Measurements from ENCODE around the gene LRP1B.

Gene LRP1B

DNA sequence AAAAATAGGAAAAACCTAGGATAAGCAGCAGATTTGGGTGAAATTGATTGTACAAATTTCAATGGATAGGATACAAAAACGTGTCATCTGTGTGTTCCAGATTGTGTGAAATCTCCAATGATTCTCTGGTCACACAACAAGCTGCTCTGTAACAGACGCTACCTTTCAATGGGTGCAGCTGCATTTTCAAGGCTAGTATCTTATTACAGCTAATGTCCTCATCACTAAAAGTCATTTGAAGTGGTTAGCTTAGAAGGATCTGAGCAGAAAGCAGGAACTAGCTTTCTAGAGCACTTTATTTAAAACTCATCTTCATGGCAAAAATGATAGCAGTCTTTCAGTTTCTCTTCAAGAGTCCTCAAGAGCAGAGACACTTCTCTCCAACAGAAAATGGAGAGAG lies 364.6 kb downstream of the LRP1B start:
- no peak for DNase-seq (ENCODE audit: low read depth)

DNA sequence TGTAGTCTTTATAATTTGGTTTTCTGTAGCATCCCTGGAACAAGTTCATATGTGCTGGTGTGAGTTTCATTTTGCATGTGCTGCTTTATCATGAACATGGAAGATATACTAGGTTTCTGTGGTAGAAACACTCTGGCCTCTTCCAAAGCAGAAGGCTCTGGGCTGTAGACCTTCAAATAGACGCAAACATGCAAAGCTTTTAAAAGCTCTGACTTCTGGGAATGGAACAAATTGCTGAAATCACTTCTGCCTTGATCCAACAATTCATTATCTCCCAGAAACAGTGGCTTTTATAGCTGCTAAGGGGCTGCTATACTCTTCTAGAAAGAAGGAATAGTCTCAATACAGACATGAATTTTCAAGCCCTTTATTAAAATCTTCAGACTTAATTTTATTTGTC lies 382.2 kb downstream of the LRP1B start:
- DNase-seq (ENCODE audit: low read depth), result no peak

DNA sequence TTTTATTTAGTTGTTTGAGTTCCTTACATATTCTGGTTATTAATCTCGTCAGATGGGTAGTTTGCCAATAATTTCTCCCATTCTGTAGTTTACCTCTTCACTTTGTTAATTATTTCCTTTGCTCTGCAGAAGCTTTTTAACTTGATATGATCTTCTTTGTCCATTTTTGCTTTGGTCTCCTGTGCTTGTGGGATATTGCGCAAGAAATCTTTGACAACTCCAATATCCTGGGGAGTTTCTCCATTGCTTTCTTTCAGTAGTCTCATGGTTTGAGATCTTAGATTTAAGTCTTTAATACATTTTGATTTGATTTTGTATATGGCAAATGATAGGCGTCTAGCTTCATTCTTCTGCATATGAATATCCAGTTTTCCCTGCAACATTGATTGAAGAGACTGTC lies 389.2 kb downstream of the LRP1B start:
- DNase-seq (ENCODE audit: low read depth), result no peak

DNA sequence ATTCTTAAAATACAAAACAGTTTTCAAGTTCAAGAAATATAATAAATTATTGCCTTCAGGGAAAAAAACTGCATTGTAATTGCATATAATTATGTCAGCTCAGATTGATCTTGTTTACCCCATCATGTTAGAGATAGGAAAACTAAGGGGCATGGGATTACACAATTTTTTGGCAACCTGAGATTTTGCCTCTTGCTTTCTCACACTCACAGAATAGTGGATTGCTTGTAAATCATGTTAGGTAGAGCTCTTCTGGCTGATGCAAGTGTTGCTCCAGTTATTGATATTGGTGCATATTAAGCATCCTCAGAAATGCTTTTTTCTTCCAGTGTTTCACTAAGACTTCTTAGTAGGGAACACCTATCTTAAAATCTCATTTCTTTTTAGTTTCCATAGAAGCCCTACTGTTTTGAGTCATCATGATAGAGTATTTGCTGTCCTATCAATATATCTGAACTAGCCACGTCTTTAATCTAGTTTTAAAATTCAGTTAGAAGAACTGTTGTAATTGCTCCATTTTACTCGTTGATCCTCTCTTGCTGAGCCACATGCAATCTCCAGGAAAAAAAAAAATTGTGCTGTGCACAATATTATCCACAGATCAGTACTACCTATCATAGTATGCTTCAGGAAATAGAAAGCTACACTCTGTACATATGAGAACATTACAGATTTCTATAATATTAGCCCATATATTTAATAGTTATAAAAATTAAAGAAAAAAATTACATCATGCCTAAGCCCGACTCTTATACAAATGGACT lies 393.1 kb downstream of the LRP1B start:
- no peak for DNase-seq (ENCODE audit: low read depth)

DNA sequence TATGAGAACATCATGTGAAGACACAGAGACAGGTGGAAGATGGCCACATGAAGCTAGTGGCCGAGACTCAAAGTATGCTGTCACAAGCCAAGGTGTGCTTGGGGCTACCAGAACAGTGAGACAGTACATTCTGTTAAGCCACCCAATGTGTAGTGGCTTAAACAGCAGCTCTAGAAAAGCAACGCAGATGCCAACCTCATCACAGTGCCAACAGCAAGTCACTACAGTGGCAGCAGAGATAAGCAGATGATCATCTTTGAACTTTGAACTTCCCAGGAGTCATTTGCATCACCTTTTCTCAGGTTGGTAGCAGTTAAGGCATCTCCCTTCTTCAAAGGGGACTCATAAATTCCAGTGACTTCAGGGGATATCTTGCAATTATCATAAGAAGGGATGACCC lies 394.4 kb downstream of the LRP1B start:
- DNase-seq (ENCODE audit: low read depth), result no peak

DNA sequence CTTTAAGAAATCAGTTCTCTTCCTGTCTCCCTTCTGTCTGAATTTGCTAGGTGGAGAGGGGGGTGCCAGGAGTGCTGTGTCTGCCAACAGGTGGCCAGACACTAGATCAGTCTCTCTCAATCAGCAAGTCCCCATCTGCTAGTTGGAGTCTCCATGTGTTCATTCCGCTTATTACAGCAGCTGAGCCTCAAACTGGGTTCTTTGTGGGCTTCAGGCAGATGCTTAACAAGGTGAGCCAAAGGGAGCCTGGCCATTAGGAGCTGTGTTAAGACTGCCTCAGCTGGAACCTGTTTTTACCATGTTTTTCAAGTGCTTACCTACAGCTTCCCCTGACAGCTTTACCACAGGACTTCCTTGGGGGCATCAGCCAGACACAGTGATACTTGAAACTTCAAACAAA lies 401.9 kb downstream of the LRP1B start:
- no peak for DNase-seq (ENCODE audit: low read depth)

DNA sequence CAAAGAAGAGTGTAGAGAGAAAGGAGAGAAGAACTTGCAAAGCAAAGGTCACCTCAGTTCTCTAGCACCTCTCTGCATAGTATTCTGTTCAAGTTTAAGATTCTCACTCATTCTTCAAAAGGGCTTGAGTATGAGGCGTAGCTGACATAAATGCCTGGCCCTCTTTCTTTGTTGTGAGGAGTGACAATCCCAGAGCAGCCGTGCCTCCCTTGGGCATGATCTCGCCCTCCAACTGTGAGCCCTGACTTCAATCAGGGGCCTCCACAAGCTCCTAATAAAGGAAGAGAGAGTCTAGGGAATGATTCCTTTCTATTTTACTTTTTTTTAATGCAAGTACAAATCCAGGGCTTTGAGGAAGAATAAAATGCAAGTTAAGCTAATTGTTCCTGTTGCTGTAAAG lies 402.7 kb downstream of the LRP1B start:
- DNase-seq (ENCODE audit: low read depth), result no peak

DNA sequence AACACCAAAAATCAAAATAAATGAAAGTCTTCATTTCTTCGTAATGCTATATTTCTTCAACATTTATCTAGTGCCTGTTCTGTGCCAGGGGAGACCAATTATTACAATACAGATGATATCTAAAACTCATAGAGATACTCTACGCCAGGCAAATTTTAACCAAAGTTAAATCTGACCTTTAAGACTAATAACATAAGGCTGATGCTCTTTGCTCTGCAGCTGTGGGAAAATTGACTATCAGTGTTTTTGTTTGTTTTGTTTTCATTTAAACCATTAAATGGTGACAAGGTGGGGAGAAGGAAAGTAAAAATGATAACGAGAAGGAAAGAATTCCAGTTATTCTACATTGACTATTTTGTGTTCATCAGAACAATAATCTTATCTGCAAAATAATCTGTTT lies 406.4 kb downstream of the LRP1B start:
- no peak for DNase-seq (ENCODE audit: low read depth)

DNA sequence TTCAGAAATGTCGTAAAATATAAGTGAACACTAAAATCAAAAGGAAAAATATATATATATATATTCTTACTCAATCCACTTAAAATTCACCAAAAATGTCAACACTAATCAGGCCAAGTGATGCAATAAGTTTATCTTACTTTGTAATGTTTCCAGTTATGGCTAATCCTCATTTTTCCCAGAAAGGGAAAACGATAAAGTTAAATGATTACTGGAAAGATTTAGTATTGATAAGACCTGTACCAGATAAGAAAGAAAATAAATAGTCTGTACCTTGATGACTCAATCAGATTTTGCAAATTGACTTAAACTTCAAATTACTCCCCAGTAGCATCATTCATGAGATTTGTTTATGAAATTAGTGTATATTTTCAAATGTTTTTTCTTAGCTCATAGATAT lies 407.0 kb downstream of the LRP1B start:
- DNase-seq (ENCODE audit: low read depth), result no peak

DNA sequence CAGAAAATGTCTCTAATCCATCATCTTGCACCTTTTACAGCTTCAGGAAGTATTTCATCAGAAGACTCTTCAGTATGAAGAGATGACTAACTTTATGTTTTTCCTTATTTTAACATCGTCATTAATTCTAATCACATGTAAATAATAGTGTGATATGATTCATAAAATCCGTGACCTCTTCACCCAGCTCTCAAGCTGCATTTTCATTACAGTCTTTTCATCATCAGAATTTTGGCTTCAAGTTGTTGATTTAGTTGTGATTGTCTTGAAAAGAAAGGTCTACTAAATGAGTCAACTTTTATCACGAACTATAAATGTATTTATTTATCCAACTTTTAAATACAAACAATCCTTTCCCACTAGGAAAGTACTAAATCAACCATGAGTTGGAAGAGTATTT lies 410.3 kb downstream of the LRP1B start:
- no peak for DNase-seq (ENCODE audit: low read depth)

DNA sequence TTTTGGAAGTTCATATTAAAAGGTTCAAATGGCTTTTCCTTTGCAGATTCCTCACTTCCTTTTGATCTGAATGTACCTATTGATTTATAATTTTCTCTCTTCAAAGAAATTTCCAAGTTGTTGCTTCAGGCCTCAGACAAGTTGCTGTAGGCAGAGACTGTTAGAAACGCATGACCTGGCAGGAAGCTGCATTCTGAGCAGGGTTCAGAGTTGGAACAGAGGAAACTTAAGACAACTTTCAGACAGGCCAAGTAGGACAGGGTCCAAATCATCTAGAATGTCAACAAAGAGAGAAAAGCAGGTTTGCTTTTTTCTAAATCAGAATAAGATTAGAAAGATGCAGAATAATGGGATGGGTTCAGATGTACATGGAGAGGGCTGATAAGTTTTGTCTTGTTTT lies 416.3 kb downstream of the LRP1B start:
- DNase-seq (ENCODE audit: low read depth), result no peak

DNA sequence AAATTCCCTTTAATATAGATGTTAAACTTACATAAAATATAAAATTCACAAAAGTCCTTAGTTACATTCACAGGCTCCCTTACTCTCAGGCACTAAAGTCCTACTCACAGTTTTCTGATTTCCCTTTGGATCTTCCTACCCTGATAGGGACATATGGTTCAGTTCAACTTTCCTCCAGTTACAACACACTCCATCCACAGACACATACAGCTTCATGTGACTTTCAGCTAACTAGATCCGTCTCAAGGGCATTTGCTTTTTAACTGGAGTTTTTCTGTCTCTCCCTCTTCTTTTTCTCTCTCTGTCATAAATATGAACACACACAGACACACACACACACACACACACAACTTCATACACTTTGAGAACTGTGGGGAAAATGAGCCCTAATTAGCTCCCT lies 419.2 kb downstream of the LRP1B start:
- DNase-seq (ENCODE audit: low read depth), result no peak

DNA sequence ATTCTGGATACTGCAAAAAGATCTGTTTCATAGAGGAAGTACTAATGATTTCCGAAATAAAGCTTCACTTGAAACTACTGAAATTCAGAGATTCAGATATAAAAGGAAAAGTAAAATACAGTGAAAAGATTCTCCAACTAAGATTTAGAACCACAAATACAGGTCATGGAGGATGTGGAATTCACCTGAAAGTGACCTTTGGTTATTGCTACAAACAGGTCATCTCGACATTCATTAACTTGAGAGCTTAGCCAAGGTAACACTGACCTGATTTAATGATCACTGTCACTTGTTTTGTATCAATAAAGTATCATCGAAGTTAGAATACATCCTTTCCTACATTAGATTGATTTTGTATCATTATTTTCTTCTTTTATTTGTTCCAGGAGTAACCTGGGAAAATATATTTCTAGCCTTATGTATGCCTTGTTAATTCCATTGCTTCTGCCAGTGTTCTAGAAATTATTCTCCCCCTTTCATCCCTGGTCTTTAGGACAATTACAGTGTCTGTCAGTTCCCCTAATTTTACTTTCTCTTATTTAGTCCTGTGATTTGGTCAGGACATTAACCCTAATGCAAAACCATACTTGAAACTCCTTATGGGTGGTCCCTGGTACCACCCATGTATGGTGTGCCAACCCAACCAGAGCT lies 420.1 kb downstream of the LRP1B start:
- no peak for DNase-seq (ENCODE audit: low read depth)

DNA sequence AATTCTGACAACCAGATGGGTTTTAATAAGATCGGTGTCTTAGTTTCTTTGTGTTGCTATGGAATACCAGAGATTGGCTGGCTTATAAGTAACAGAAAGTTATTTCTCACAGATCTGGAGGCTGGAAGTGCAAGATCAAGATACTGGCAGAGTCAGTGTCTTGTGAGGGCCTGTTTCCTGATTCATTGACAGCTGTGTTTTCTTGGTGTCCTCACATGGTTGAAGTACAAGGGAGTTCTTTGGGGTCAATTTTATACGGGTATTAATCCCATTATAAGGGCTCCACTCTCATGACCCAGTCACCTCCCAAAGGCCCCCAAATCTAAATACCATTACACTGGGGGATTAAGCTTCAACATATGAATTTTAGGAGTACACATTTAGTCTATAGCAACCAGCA lies 421.1 kb downstream of the LRP1B start:
- no peak for DNase-seq (ENCODE audit: low read depth)

DNA sequence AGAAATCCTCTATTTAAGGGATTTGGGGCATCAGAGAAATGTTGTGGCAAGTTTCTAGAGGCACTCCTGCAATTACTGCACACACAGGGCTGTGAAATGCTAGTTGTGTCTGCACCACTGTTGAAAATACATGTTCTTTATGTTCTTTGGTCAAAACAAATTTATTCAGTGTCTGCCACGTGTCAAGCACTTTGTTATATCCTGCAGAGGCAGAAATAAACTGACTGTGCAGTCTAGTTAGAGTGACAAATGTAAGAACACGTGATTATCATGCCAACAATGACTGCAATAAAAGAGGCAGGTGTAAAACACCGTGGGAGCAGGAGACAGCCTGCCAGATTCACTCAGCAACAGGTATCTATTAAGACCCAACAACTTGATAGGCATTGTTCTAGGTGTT lies 423.3 kb downstream of the LRP1B start:
- no peak for DNase-seq (ENCODE audit: low read depth)

DNA sequence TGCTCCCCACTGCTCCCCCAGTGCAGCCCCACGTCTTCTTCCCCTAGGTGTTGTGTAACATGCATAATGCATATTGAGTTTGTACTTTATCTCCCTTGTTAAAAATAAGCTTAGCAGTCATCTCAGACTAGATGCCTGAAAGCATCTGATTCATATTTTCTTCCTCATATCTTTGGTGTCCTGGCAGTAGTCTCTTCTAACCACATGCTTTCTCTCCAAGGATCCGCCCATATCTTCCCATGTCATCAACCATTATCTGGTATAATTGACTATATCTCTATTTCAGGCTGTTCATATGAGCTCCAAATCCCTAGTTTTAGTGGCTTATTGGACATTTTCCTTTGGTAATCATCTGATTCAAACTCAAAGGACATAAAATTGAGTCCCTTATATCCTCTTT lies 426.3 kb downstream of the LRP1B start:
- DNase-seq (ENCODE audit: low read depth), result no peak

DNA sequence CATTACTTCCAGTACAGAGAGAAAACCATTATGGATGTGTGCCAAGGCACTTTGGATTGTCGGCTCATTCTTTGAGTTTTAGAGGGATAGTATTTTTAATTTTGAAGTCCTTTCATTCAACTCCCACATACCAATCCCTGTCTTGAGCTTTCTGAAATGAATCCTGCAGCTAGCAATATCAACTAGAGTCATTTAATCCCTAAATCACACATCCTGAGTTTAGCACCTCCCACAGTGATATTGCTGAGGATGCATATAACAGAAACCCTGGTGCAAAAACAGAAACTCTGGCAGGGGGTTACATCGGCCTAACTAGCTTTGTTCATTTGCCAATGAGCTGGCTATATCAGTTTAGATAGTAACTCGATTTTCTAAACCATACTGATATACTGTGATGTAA lies 427.3 kb downstream of the LRP1B start:
- DNase-seq (ENCODE audit: low read depth), result no peak

DNA sequence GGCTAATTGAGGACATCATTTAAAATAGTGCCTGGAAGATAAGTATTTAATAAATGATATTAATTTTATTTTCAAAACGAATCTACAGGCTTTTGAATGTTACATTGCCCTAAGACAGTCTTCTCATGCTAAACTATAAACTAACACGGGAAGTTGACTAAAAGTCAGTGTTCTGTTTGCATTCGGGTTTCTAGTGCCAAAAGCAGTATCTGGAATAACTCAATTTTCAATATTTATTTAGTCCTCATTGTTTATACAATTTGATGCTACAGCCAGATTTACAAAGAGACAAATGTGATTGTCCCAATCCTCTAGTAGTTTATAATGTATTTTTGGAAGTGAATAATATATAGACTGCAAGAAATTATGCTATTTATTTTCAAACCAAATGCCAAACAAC lies 429.2 kb downstream of the LRP1B start:
- no peak for DNase-seq (ENCODE audit: low read depth)

DNA sequence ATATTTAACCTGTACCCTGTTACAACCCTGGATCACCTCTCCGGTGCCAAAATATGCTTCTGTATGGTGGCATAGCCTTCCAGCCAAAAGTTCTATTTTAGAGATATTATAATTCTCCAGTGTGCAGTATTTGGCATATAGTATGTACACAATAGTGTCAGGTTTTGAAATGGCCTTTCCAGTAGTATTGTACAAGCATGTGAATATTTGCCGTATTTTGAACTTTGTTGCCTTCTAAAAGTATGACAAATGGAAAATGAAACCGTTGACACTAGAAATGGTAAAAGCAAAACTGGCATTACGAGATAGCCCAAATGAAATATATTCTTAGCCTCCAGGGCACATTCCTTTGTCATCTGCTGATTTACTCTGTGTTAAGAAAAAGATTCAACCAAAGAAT lies 431.2 kb downstream of the LRP1B start:
- no peak for DNase-seq (ENCODE audit: low read depth)

DNA sequence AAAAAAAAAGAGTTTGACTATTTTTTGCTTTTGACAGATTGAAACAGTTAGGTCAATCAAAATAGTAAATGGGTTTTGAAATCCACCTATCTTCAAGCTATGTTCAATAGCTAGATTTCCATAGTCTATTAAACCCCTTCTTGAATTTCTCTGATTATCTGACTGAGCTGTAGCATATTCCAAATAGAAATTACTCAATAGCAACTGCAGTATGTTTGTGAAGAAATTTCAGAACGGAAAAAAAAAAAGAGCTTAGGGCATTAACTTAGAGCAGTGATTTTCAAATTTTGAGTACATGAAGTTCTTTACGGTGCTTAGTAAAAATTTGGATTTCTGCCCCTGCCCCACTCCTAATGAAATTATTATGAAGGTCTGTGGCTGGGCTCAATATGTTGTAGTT lies 432.3 kb downstream of the LRP1B start:
- no peak for DNase-seq (ENCODE audit: low read depth)

DNA sequence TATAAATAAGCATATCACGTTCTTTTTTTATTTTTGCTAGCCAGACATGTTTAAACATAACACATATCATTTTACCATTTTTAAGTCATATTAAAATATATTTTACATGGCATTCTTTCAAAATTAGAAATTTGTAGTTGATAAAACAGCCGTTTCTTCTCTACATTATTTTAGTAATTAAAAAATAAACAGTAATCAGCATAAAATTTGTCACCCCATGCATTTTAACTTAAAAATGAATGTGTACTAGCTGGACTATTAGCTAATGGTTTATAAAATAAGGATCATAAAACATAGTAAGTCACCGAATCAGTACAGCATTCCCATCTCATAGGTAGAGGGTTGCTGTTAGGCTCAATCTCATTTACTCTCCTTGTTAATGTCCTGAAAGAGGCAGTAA lies 433.8 kb downstream of the LRP1B start:
- no peak for DNase-seq (ENCODE audit: low read depth)

DNA sequence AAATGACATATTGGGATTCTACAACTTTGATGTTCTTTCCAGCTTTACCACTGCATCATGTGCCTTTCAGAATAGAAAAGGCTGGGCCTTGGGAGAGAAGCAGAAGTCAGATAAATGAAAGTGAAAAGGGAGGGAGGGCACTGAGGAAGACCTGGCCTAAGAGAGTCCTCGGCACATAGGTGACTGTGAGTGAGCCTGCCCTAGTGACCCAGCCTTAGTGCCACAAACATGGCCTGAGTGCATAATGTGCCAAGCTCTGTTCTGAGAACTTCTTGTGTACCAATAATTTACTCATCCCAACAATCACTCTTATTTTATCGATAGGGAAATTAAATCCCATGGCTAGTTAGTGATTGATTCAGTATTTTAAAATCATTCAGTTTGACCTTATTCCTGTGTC lies 436.6 kb downstream of the LRP1B start:
- no peak for DNase-seq (ENCODE audit: low read depth)

DNA sequence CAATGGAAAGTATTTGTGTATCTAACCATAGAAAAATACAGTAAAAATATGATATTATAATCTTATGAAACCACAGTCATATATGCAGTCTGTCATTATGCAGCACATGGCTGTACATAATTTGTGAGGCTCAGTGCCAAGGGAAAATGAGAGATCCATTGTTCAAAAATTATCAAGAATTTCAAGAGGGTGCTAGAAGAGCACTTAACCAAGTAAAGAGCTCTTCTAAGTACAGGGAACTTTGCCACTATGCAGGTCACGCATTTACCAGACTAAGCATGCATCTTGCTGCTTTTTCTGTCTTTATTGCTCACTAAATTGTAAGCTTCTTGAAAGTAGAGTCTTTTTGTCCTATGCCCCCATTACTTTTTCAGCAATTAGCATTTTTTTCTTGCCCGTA lies 438.0 kb downstream of the LRP1B start:
- DNase-seq (ENCODE audit: low read depth), result no peak

DNA sequence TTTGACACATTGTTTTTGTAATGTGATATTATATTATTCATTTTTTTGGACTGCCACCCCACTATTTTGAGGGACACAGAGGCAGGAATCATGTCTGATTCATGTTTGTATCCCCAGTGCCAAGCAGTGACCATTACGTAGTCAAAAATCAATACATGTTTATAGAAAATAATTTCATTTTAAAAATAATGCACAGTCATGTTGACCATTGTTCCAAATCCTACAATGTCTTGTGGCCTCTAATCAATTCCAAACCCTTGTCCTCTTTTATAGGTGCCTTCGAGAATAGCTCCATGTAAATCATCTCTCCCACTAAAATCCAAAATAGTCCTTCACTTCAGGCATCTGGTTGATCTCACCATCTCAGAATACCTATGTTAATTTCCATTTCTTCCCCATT lies 454.7 kb downstream of the LRP1B start:
- no peak for DNase-seq (ENCODE audit: low read depth)
